Hematopoietic multipotent progenitor cell treated with erythropoietin and hydrocortisone succinate and interleukin-3 and kit ligand, for 8 days (in vitro differentiated cells): ENCODE results near the gene CRIM1.

Source experiments
- DNase-seq: peaks from one replicate; pipeline ENCODE4 v3.0.0-alpha.2; 2015

Gene CRIM1

DNA sequence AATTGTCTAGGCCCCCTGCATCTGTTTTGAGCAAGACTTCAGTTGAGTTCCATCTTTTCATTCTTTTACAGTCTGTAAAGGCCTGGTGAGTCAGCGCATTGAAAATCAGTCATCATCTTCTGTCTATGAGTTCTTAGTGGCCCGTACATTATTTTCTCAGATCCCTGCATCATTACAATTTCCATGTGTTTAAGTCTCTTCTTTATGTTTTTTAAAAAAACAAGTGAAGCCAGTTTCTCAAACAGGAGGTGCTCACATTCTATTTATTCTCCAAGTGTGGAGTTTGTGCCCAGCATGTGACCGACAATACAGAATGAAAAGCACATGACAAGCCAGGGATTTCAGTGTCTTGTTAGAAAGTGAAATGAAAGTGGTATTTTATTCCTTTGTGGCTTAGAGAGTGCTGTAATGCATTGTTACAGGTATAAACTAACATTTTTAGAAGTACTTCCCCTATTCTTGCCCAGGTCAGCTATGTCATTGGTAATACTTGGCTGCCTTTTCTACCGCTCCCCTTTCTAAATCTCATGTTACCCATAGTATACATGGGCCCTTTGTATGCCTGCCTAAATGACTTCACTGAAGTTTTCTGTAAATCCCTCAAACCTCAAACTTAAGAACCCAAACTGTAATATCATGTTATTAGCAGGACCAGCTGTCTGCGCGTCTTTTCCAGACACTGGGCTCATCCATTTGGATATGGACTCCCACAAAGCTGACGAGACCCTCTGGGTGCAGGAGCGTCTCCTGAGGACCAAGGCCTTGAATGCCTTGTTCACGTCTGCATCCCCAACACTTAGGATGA lies 174.8 kb downstream of the CRIM1 start:
- DNase-seq, result no peak

DNA sequence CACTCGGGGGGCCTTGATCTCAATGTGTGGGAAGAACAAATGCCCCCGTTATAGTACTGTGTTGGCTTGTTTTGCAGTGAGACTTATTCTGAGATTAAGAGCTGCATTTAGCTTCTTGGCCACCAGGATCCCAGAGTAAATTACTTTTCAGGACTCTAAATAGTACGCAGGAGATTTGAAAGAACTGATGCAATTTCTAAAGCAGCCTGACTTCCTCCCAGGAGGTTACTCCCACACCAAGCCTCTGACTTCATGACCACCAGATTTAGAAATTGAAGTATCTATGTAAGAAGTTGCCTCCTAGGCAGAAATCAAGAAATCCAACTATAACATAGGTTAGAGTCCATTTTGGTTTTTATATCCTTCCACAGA lies 175.4 kb downstream of the CRIM1 start:
- DNase-seq, result no peak

DNA sequence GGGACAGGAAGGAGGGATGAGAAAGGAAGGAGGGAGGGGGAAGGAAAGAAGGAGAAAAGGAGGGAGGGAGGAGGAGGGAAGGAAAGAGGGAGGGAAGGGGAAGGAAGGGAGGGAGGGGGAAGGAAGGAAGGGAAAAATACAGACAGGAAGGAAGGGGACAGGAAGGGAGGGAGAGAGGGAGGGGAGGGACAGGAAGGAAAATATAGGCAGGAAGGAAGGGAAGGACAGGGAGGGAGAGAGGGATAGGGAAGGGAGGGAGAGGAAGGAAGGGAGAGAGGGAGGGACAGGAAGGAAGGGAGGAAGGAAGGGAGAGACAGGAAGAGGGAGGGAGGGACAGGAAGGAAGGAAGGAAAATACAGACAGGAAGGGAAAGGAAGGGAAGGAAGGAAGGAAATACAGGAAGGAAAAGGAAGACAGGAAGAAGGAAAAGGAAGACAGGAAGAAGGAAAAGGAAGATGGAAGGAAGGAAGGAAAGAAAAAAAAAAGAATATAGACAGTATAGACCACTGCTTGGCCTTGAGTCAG lies 178.8 kb downstream of the CRIM1 start:
- DNase-seq, result no peak

DNA sequence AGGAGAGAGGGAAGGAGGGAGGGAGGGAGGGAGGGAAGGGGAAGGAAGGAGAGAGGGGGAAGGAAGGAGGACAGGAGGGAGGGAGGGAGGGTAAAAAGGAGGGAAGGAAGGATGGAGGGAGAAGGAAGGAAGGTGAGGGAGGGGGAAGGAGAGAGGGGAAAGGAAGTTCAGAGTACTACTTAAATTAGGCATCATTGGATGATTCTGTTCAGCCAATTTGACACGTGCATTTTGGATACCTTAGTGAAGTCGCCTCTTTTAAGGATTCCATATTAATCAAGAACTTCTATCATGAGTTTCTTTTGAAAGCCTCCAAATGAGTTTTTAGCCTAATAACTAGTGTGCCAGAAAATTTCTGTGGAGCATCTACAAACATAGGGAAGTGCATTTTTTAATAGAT lies 179.5 kb downstream of the CRIM1 start:
- no peak for DNase-seq

DNA sequence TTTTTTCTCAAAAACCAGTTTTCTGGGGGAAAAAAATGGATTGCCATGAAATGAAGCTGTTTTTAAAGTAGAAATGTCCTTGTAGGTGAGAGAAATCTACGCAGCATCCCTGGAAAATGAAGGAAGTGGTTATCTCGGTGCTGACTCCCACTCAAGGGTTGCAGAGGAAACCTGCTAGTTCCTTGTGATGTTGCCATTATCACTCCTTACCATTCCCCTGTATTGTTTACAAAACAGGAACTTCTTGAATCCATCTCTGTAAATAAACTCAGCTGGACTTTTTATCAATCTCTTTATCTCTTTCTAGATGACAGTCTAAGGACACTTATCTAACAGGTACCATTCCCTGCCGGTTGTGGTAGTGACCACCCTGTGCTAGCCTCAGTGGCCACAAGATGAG lies 181.2 kb downstream of the CRIM1 start:
- no peak for DNase-seq

DNA sequence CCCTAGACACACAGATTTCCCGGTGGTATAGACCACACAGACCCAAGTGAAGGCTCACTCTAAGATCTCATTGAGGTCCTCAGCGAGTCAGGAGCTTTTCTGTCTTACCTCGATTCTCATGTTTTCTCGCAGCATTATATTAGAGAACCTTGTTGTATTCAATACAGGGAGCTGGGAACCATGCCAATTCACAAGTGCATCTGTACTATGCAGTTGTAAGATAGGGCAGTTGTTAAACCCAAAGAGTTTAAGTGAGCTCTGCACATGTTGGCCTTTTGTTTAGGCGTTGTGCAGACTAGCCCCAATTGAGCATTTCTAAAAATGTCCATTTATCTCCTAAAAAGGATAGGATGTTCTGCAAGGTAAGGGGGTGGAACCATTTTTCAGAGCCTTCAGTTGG lies 182.8 kb downstream of the CRIM1 start:
- peak; percentile 93 for DNase-seq

DNA sequence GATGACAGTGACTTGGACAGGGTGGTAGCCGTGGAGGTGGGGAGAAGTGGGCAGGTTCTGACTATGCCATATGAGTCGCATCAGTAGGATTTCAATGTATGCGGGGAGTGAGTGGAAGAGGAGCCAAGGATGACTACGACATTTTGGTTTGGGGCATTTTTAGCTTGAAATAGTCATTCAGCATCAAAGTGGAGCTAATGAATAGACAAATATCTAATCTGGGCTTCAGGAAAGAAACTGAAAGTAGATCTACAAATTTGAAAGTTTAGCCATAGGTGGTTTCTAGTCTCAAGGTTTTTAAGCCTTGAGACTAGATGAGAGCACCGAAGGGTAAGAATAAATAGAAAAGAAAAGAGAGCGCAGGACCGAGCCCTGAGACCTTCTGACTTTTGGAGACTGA lies 184.1 kb downstream of the CRIM1 start:
- no peak for DNase-seq

DNA sequence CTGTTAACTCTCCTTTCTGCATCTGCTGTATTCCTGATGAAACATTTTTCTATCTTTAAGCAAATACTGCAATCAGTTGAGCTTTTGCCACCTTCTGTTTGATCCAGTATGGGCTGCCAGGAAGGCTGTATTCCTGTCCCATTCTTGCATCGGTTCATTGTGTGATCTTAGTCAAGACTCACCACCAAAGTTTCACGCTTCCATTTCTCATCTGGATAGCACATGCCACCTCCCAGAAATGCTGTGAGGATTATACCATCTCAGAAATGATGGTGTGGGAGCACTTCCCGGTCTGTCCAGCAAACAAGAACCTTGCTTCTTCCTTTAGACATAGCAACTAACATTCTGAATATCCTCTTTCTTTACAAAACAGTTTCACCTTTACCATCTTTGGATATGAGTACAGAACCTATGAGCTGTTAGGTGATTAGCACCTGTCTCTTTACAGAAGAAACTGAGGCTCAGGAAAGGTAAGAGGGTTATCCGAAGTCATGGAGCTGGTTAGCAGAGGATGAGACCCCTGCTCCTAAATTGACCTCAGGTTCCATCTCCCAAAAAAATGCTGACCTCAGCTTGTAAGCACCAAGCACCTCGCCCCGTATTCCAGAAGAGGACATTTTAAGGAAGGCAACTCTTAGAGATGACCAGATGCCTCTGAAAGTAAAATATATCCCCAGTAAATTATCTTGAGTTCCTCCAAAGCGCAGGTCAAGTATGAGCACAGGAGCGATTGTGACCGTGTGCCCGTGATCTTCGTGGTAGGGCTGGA lies 185.6 kb downstream of the CRIM1 start:
- DNase-seq, result no peak

DNA sequence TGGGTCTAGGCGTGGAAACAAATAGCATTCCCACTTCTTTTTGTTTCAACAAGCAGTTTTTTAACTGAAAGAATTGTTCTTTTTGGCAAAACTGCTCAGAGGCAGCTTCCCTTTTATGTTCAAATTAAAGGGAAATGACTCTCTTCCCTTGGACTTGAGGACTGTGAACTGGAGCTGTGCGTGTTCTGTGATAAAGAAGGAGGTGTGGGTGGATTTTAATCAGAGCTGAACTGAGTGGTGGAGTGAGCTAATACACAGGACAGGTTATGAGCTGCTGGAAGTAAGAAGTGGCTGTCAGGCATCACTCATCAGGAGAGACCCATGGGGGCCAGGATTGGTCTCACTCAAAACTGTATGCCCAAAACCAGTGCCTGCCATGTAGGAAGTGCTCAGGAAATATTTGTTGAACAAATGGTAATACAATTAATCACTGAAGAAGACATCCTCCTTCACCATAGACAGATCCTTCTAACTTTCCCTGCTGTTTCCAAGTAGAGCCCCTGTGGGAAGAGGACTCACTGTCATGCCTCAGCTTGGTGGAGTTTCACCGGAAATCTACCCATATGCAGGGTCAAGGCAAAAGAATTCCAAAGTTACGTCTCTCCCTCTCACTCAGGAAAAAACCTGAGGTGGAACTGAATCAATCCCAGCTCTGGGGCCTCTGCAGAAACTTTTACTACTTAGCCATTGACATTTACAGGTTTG lies 186.5 kb downstream of the CRIM1 start:
- no peak for DNase-seq

DNA sequence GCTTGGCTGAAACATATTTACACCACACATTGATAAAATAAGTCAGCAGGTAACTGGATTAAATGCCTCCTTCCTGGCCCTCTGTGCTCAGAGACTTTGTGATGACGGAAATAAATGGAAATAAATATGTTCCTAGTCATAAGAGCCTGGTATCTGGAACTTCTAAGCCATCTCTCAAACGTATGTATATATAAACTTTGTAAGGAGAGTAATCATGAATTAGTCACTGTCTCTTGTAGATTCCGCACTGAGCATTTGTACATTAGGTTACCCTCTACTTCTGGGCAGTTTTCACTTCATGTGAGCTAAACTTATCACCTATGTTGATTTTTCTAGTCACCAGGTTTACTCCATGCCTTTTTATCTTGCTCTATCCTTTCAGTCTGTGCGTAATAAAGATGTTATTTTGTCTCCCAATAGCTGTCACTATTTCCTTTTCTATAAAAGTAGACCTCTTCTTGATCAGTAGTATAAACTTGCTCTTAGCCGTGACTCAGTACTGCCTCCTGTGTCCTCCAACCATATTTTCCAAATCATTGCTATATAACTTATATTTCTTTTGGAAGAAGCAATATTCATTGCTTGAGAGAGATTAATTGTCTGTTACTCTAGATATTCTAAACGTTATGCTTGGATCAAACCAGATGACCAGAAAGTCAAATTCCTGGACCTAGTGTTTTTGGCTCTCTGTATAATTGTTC lies 189.2 kb downstream of the CRIM1 start:
- DNase-seq, result no peak

DNA sequence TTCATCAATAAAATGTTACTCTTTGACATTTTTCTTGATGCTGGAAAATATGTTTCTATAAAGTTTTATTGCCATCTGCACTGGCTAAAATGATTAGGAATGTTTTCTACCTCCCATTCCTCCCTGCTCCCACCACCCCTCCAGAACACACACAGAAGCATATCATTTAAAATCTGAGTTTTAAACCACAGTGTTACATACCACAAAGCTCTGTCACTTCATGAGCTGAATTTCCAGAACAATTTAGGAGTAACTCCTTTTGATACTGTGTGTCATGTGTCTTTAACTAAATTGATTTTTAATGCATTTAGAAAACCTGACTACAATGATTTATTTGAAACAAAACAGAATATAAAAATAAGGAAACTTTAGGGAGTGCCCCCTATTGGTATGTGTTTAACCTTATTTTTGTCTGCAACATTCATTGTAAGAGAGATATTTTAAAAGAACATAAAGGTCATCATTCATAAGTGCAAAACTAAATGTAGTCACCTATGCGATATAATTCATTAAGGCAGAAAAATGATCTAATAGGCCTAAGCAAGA lies 190.4 kb downstream of the CRIM1 start:
- DNase-seq, result no peak

DNA sequence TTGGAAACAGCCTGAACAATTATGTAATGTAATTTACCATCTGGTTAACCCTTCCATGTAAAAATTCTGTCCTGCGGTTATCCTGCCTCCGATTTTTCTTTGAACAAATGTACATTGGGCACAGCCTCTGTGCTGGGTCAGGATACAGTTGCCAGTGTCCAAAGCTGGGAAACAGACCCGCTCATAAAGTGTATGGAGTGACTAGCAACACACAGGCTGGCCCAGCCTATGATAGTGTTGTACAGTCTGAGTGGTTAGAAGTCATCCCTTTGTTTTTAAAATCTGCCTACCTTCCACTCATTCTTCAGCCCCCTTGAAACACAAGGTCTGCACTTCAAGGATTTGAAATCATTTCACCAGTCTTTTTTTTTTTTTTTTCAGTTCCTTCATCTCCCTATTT lies 192.3 kb downstream of the CRIM1 start:
- no peak for DNase-seq

DNA sequence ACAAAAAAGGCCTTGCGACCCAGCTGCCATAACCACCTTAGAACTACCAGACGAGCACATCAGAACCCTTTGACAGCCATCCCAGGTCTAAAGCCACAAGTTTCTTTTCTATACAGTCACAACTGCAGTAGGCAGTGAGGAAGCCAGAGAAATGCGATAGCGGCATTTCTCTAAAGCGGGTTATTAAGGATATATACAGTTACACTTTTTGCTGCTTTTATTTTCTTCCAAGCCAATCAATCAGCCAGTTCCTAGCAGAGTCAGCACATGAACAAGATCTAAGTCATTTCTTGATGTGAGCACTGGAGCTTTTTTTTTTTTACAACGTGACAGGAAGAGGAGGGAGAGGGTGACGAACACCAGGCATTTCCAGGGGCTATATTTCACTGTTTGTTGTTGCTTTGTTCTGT lies 193.6 kb downstream of the CRIM1 start:
- DNase-seq, result no peak

DNA sequence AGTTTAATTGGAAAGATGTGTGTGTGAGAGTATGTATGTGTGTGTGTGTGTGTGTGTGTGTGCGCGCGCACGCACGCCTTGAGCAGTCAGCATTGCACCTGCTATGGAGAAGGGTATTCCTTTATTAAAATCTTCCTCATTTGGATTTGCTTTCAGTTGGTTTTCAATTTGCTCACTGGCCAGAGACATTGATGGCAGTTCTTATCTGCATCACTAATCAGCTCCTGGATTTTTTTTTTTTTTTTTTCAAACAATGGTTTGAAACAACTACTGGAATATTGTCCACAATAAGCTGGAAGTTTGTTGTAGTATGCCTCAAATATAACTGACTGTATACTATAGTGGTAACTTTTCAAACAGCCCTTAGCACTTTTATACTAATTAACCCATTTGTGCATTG lies 194.4 kb downstream of the CRIM1 start:
- no peak for DNase-seq

DNA sequence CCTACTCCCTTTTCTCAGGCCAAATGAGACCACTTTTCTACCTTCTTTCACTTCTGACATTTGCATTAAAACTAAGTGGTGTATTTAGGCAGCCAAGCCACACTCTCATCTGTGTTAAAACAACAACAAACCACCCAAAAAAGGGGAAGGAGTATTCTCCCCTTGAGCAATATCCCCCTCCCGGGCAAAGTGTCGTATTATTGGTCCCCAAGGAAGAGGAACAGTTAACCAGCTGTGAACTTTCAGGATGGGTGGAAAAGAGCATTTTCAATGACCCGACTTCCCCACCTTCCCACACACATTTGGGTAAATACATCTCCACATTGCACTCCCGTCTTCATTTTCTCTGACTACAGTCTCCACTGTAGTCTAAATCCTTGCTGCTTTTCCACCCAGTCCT lies 198.1 kb downstream of the CRIM1 start:
- no peak for DNase-seq

DNA sequence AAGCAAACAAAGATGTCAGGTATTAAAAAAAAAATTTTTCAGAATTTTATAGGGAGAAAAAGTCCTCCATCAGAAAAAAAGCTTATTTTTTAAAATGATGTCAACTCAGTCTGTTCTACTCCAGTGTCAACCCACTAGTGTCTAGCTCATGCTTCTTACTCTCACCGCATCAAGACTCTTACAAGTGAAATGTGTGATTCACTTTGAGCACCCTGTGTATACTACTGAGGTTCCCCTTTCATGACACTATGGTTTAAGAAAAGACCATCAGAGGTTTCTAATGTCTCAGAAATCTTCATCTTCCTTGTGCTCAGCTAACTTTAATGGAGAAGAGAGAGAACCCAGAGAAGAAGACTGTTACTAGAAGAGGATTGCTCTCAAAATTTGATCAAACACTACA lies 199.0 kb downstream of the CRIM1 start:
- no peak for DNase-seq

DNA sequence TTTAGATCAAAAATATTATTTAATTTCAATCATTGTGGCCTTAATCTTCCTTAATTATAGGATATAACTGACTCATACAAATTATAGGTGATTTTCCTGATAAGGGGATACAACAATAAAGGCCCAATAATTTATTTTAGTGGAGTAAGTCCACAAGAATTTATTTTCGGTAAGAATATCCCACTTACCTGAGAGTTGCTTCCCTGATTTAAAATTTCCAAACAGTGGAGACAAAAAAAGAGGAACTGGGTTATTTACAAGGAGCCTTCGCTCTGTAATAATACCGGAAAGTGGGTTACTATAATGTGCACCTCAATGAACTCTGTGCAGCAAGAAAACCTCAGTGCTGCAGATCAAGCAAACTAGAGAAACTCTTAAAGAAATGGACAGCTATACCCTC lies 200.2 kb downstream of the CRIM1 start:
- DNase-seq, result no peak

DNA sequence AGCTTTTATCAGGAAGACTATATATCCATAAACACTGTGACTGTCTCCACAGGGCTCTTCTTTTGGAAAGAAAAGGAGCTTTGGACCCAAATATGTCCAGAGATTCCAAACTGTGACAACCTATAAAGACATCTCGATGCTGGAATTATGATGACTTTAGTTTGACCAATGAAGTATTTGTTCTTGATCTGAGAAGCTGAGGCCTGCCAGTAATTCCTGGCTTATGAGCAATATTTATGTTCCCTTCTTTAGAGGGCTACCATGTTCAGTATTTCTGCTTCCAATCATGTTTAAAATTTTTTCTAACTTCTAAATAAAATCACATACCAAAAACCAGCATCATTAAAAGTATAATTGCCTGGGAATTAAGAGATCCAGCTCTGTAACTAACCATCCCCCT lies 201.3 kb downstream of the CRIM1 start:
- DNase-seq, result no peak

DNA sequence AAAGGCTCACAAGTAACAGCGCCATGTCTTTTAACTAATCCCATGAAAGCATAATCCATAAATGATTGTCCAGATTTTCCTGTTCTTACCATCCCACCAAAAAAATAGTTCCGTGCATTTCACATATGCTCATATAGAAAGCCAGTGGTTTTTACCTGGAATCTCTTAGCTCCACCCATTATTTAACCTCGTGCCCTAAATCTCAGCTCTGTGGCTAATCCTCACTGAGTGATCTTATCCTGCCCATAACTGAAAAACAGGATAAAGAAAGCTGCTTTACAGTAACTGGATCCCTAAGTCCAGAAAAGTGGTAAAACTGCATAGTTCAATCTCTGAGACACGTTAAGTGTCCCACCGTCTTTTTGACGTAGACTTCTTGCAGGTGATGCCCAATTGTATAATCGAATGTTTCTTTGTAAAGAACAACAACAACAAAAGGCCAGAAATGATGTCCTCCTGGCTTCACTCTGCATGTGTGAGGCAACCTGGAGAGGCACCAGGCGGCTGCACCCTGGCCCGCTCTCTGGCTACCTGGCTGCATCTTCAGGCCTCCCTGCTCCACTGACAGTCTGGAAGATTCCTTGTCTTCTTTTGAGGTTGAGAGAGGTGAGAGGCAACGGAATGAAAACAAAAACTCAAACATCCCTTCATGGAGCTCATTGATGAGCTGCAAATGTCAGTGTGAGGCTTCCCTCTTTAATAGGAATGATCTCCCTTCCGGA lies 203.8 kb downstream of the CRIM1 start:
- no peak for DNase-seq

DNA sequence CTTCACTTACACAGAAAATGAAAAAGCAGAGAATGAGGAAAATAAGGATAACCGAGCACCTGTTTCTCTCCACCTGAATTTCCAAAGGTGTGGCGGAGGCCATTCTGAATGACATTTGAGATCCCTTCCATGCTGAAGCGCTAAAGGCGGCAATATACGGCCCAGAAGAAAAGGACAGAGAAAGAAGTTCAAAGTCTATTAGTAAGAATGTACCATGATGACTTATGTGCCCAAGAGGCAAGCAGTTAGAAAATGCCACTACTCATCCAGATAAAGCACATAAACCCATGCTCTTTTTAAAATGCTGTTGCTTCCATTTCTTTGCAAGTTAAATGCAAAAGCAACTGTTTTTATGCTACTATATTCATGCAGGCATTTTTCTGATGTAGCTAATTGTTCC lies 205.1 kb downstream of the CRIM1 start:
- DNase-seq, result no peak

DNA sequence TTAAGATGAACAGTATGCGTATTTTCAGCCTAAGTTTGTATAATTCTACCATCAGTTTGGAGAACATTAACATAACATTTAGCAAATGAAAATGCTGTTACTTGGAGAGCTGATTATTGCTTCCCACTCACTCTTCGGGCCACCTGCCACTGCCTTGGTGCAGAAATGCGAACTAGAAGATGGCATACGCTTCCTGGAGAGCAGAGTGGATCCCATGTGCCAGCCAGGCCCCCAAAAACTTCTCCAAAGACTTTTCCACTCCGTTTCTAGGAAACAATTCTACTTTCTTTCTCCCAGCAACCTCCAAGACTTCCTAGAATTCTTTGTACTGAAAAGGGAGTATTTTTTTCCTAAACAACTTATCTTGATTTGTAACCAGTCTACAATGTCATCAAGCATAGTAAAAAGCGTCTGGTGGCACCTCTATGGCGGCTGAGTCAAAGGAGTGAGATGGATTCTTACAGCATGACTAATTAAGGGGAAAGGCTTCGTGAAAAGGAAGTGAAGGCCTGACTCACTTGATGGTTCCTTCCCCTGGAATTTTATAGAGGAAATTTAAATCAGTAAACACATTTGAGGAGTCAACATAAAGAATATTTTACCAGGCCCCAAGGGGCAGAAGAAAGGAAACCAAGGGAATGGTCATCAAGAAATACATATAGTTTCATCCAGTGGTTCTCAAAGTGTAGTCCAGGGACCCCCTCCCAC lies 205.8 kb downstream of the CRIM1 start:
- DNase-seq, result no peak
